Osteocyte (in vitro differentiated cells): ENCODE data around the gene ERI3. TPM values are rescaled to one million over a fixed set of nuclear protein-coding genes. Genes with fewer than 3 reads are reported as not detected.
A peak's percentile ranks its signal among the peaks of the same experiment; 100 is the strongest.

Experiments used
- DNase-seq: peaks from one replicate; pipeline ENCODE4 v3.0.0; 2021; ENCODE audit warnings: mixed read lengths; ENCODE audit not compliant: unreplicated experiment; ENCODE audit errors: extremely low spot score
- H3K27ac Mint-ChIP-seq: one replicate; pipeline ENCODE4 v1.8.0; 2021; ENCODE audit warnings: mild to moderate bottlenecking, mixed read lengths; ENCODE audit not compliant: unreplicated experiment
- H3K27me3 Mint-ChIP-seq: one replicate; pipeline ENCODE4 v1.8.0; 2021; ENCODE audit warnings: mixed read lengths; ENCODE audit not compliant: unreplicated experiment
- H3K36me3 Mint-ChIP-seq: one replicate; pipeline ENCODE4 v1.8.0; 2021; ENCODE audit warnings: mixed read lengths; ENCODE audit not compliant: unreplicated experiment
- H3K4me1 Mint-ChIP-seq: one replicate; pipeline ENCODE4 v1.8.0; 2021; ENCODE audit warnings: mixed read lengths; ENCODE audit not compliant: unreplicated experiment
- H3K4me3 Mint-ChIP-seq: one replicate; pipeline ENCODE4 v1.8.0; 2021; ENCODE audit warnings: mild to moderate bottlenecking, moderate library complexity, mixed read lengths; ENCODE audit not compliant: unreplicated experiment
- H3K9me3 Mint-ChIP-seq: one replicate; pipeline ENCODE4 v1.8.0; 2021; ENCODE audit warnings: mixed read lengths; ENCODE audit not compliant: unreplicated experiment
- CTCF ChIP-seq: fragments of 200-600 bp; sonication (generic); IDR thresholded peaks from 2 replicates; pipeline ENCODE4 v1.5.0; 2021; ENCODE audit warnings: antibody characterized with exemption, mild to moderate bottlenecking, moderate library complexity
- total RNA-seq: library from RNA; stranded (reverse); gene quantifications from 2 replicates; pipeline ENCODE4 v1.2.1, GENCODE V29; 2021

The ERI3 gene
- total RNA-seq, 1 donor from 2014 or later, result 58.6 TPM

GRCh38 chr1:44242746-44243145 lies 112.3 kb downstream of the ERI3 start:
- Mint-ChIP-seq H3K9me3 (no peaks in the 10 kb centered on the region), H3K4me1 (peaks cover 24% of the 10 kb centered on the region), H3K27ac (no peak overlapping the region)

GRCh38 chr1:44240802-44241671 lies 114.0 kb downstream of the ERI3 start:
- Mint-ChIP-seq H3K4me3 (no peak overlapping the region), H3K27ac (peak overlapping the region; percentile 79), H3K27me3 (no peaks in the 10 kb centered on the region), H3K36me3 (peaks cover 11% of the 10 kb centered on the region), H3K9me3 (no peaks in the 10 kb centered on the region), H3K4me1 (peaks cover 24% of the 10 kb centered on the region)
- DNase-seq, result no peak
- TF ChIP-seq CTCF, result no peak

More at GRCh38 chr1:44242746-44243145, 112.3 kb downstream of the ERI3 start:
- no peak overlapping the region for H3K4me3 Mint-ChIP-seq
- no peak for TF ChIP-seq CTCF
- H3K27me3 Mint-ChIP-seq, result no peaks in the 10 kb centered on the region
- DNase-seq, result no peak
- peaks cover 11% of the 10 kb centered on the region for H3K36me3 Mint-ChIP-seq

- Mint-ChIP-seq H3K27me3 (no peaks in the 10 kb centered on the region), H3K4me3 (no peak overlapping the region), H3K4me1 (peaks cover 24% of the 10 kb centered on the region), H3K27ac (peak overlapping the region; percentile 79), H3K9me3 (no peaks in the 10 kb centered on the region), H3K36me3 (peaks cover 14% of the 10 kb centered on the region)
- no peak for DNase-seq
- no peak for TF ChIP-seq CTCF
Measured at GRCh38 chr1:44239961-44240371, 115.1 kb downstream of the ERI3 start.

GRCh38 chr1:44239331-44239960 lies 115.6 kb downstream of the ERI3 start:
- H3K4me1 Mint-ChIP-seq, result peaks cover 24% of the 10 kb centered on the region
- peak overlapping the region; percentile 79 for H3K27ac Mint-ChIP-seq
- peaks cover 15% of the 10 kb centered on the region for H3K36me3 Mint-ChIP-seq
- no peak overlapping the region for H3K4me3 Mint-ChIP-seq
- DNase-seq, result no peak
- no peaks in the 10 kb centered on the region for H3K9me3 Mint-ChIP-seq
- peak; percentile 47 for TF ChIP-seq CTCF
- H3K27me3 Mint-ChIP-seq, result no peaks in the 10 kb centered on the region

- Mint-ChIP-seq H3K36me3 (peaks cover 12% of the 10 kb centered on the region), H3K9me3 (no peaks in the 10 kb centered on the region), H3K27ac (no peak overlapping the region), H3K27me3 (no peaks in the 10 kb centered on the region), H3K4me3 (no peak overlapping the region), H3K4me1 (peaks cover 24% of the 10 kb centered on the region)
- no peak for DNase-seq
- TF ChIP-seq CTCF, result no peak
Measured at GRCh38 chr1:44238660-44239059, 116.4 kb downstream of the ERI3 start.
